Stimulated activated CD8-positive, alpha-beta memory T cell treated with anti-CD3 and anti-CD28 coated beads, Interleukin-12 subunit alpha, Interleukin-12 subunit beta, amount 100 ng/mL, for 24 hours (primary cell): ENCODE data around the gene DPYSL5.

Experiments used
- DNase-seq: peaks from one replicate; pipeline ENCODE4 v3.0.0-alpha.2; 2020; ENCODE audit errors: extremely low read depth

DPYSL5 gene

GRCh38 chr2:26932974-26933373, 85.0 kb downstream of the DPYSL5 start:
- DNase-seq = no peak

DNA sequence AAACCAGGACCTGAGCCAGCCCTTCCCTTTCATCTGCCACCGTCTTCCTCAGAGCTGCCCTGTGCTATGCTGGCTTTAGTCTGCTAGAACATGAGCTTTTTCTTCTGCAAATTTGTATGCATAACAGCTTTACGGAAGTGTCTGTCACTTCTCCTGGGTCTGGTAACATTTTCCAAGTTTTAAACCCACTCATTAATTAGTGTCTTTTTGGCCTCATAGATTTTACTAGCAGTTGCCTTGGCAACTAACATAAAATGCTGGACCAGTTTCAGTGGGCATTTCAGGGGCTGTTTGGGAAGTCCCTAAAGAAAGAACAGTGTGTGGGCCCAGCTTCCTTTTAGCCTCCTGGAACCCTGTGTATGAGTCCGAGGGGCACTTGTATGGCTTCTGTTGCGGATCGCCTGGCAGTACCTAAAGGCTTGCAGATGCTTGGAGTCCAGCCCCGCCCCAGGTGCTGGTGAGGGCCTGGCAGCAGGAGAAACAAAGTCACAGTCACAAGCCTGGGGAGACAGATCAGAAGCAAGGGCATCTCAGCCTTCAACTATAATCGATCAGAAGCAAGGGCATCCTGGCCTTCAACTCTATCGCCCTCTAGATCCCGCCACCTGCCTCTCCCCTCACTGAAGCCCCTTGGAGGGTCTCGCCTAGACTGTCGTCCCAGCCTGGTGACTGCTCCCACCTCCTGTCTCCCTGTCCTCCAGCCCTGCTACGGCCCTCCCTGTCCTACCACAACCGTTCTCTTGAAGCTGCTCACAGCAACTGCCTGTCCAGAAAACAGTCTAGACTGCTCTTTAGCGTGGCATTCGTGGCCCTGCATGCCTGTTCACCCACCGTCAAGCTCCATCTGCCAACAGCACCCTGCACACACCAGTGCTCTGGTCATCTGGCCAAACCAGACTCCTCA, 85.8 kb downstream of the DPYSL5 start:
- DNase-seq = no peak

- no peak for DNase-seq
These were observed 86.4 kb downstream of the DPYSL5 start for GRCh38 chr2:26934335-26934724.

GRCh38 chr2:26934985-26935384, 87.1 kb downstream of the DPYSL5 start:
- no peak for DNase-seq

- DNase-seq = no peak
These were observed 88.9 kb downstream of the DPYSL5 start for GRCh38 chr2:26936855-26937254.

GRCh38 chr2:26938399-26939118, 90.6 kb downstream of the DPYSL5 start:
- no peak for DNase-seq

GRCh38 chr2:26940001-26940400, 92.1 kb downstream of the DPYSL5 start:
- no peak for DNase-seq

GRCh38 chr2:26941486-26941885, 93.6 kb downstream of the DPYSL5 start:
- no peak for DNase-seq

GRCh38 chr2:26942543-26943295, 94.8 kb downstream of the DPYSL5 start:
- DNase-seq = peak; percentile 26

GRCh38 chr2:26945991-26946750, 98.2 kb downstream of the DPYSL5 start:
- no peak for DNase-seq

DNA sequence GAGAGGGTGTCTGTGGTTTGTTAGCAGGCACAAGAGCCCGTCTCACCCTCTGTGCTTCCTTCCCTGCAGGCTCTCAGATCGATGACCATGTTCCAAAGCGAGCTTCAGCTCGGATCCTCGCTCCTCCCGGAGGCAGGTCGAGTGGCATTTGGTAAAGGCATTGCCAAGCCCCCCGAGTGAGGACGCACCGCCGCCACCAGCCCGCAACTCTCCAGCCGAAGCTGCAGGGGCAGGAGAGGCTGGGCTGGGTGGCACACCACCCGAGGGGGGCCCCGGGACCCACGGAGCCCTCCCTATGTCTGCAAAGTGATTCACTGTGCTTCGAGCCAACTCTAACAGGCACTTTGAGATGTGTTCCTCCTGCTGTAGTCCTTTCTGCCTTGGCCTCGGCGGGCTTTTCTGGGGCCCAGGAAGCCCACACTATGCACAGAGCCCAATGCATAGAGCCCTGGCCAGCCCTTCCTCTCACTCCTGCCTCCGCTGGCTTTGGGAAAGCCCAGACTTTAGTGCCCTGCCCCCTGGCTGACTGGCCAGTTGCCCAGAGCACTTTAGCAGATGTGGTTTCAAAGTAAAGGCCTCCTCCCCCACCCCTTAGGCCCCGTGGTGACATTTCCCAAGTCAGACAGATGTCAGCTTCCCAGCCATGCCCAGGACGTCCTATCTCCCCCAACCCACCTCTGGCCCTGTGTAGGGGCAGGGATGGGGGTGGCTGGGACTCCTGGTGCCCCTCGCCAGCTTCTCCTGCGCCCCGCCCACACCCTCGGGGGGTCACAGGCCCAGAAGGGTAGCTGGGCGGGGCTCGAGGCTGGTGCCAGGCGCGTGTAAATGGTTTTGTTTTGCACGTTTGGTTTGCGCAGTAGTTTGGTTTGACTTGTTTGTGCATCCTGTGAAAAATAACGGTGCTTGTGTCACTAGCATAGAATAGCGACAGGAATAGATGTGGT, 99.2 kb downstream of the DPYSL5 start:
- no peak for DNase-seq

DNA sequence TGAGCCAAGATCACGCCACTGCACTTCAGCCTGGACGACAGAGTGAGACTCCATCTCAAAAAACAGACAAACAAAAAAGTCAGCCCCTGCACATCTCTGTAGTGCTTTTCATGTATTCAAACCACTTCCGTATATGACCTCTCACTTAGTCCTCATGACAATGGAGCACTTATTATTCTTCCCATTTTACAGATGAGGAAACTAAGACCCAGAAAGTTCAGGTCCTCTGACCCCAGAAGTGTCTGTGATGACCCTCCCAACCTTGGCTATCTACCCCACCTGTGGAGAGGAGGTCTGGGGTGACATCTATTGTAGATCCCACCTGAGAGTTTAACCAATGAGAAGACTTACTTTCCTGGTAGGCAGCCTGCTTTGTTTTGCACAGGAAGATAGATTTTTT, 100.9 kb downstream of the DPYSL5 start:
- DNase-seq = no peak

DNA sequence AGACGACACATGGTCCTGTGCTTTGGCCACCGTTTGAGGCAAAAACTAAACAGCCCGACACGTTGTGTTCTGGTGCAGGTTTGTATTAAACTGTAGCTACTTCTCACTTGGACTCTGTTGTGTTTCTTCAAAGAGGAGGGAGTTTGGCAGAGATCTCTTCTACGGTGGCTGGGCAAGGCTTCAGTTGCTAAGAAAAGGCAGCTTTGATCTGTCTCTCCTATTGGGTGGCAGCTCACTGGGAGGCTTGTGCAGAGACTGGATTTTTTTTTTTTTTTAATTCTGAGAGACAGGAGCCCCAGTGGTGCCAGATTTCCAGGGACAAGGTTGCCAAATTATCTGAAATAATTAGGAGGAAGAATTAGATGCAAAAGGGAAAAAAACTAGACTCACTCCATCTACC, 102.3 kb downstream of the DPYSL5 start:
- DNase-seq = no peak

DNA sequence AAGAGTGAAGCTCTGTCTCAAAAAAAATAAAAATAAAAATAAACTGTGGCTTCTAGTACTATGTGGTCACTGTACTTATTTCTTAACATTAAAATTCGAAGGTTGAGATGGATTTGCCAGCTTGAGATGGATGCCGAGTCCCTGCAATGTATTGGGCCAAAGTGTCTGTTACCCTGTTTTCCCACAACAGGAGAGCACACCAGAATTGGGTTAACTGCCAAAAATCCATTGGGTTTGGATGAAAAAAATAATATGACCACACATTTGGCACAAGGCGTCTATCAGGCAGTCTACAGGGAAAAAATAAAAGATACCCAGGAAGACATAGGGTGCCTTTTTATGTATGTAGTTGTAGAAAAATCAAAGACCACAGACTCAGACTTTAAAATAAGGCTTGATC, 103.3 kb downstream of the DPYSL5 start:
- DNase-seq = no peak

DNA sequence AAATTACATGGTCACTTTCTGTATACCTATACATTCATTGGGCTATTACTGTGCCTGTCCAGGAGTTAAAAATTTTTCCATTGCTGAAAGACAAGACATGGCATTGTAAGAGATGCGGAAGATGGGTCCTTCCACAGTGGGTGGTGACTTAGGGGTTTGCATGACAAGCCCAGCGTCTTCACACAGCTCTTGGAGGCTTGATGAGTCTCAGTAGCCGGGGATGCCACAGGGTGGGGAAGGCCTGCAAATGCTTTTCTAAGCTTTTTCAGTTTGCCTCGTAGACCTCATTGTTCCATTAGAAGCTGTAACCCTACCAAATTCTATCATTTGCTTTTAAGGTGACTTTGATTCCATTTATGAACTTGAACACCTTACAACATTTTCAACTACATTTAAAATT, 104.4 kb downstream of the DPYSL5 start:
- no peak for DNase-seq

GRCh38 chr2:26954135-26954534, 106.2 kb downstream of the DPYSL5 start:
- DNase-seq = no peak

DNA sequence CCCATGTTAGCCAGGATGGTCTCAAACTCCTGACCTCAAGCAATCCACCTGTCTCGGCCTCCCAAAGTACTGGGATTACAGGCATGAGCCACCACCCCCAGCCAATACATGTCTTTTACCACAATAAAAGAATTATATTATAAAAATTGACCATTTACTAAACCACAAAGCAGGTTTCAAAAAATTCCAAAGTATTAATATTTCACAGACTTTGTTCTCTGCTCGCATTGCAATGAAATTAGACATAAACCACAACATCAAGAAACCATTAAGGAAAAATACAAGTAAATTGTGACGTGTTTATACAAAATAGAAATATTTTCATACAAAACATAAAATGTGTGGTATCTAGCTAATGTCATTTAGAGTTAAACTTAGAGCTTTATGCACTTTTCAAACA, 109.1 kb downstream of the DPYSL5 start:
- no peak for DNase-seq

GRCh38 chr2:26957534-26957933, 109.6 kb downstream of the DPYSL5 start:
- DNase-seq = no peak

DNA sequence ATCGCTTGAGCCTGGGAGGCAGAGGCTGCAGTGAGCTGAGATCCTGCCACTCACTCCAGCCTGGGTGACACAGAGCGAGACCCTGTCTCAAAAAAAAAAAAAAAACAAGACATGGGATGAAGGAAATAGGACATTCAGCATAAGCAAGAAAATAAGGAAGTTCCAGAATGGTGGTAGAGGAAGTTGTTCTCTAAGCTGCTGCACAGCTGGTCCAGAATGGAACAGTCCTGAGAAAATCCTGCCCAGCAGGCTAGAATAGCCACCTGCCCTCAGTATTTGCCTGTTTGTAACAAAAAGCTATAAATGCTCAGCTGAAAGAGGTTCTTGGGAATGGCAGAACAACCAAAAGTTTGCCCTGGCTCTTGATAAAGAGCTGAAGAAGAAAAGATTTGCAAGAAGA, 111.4 kb downstream of the DPYSL5 start:
- DNase-seq = no peak

DNA sequence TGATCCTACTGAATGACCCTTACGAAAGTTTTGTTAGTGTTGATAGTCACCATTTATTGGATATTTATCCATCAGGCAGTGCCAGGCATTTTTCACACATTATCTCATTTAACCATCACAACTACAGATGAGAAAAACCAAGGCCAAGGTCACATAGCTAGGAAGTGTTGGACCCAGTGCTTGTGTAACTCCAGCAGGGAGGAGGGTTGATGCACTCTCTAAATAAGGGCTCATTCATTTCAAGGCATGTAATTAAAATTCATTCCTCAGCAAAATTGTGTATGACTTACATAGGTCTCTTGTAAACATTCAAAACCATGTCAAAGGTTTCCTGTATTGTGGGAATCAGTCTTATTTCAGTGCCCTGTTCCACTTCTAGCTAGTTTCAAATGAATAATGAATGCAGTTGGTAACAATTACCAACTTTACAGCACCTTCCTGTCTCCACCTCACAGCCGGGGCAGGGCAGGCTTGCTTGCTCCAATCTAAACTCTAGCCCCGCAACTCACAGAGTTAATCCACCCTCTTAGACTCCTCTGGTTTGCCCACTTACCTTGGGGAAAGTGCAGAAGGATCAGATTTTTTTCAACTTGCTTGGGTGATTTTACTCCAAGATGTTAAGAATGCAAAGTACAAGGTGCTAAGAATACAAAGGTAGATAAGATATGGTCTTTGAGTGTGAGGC, 116.7 kb downstream of the DPYSL5 start:
- no peak for DNase-seq
